ENCODE data around the gene GABBR2.

DNA sequence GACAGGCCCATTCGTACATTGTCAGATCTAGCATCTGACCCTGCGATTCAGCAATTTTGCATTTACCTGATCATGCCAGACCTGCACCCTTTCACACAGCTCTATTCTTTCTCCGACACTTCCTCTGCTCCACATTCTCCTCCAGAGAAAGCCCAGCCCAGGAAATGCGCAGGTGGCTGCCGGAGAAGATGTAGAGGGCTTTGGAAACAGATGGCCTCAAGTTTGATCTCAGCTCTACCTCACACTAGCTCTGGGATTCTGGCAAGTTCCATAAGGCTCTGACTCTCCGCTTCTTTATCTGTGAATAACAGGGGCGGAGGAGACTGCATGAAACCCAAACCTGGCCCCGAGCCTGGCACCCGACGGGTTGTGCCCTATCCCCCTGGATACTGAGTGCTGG, 61.5 kb downstream of the GABBR2 start:
- TF ChIP-seq, protein P1, sequence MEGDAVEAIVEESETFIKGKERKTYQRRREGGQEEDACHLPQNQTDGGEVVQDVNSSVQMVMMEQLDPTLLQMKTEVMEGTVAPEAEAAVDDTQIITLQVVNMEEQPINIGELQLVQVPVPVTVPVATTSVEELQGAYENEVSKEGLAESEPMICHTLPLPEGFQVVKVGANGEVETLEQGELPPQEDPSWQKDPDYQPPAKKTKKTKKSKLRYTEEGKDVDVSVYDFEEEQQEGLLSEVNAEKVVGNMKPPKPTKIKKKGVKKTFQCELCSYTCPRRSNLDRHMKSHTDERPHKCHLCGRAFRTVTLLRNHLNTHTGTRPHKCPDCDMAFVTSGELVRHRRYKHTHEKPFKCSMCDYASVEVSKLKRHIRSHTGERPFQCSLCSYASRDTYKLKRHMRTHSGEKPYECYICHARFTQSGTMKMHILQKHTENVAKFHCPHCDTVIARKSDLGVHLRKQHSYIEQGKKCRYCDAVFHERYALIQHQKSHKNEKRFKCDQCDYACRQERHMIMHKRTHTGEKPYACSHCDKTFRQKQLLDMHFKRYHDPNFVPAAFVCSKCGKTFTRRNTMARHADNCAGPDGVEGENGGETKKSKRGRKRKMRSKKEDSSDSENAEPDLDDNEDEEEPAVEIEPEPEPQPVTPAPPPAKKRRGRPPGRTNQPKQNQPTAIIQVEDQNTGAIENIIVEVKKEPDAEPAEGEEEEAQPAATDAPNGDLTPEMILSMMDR (IDR thresholded peaks at IDR 0.05), result no peak
- TF ChIP-seq, protein P2, sequence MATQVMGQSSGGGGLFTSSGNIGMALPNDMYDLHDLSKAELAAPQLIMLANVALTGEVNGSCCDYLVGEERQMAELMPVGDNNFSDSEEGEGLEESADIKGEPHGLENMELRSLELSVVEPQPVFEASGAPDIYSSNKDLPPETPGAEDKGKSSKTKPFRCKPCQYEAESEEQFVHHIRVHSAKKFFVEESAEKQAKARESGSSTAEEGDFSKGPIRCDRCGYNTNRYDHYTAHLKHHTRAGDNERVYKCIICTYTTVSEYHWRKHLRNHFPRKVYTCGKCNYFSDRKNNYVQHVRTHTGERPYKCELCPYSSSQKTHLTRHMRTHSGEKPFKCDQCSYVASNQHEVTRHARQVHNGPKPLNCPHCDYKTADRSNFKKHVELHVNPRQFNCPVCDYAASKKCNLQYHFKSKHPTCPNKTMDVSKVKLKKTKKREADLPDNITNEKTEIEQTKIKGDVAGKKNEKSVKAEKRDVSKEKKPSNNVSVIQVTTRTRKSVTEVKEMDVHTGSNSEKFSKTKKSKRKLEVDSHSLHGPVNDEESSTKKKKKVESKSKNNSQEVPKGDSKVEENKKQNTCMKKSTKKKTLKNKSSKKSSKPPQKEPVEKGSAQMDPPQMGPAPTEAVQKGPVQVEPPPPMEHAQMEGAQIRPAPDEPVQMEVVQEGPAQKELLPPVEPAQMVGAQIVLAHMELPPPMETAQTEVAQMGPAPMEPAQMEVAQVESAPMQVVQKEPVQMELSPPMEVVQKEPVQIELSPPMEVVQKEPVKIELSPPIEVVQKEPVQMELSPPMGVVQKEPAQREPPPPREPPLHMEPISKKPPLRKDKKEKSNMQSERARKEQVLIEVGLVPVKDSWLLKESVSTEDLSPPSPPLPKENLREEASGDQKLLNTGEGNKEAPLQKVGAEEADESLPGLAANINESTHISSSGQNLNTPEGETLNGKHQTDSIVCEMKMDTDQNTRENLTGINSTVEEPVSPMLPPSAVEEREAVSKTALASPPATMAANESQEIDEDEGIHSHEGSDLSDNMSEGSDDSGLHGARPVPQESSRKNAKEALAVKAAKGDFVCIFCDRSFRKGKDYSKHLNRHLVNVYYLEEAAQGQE (IDR thresholded peaks at IDR 0.05; ENCODE audit: insufficient read depth in 1 of 2, low read depth in 2 of 2, low read length in 1 of 2), result no peak
